Hematopoietic multipotent progenitor cell treated with erythropoietin and hydrocortisone succinate and interleukin-3 and kit ligand, for 15 days (in vitro differentiated cells): ENCODE measurements around the gene VPS16.
"Not testable (repeated sequence)": the region's sequence is repeated elsewhere in the genome, so short reads cannot be mapped to it uniquely, and the experiment has no call there.

Experiments
- DNase-seq: peaks from one replicate; pipeline ENCODE4 v3.0.0-alpha.2; 2015; ENCODE audit warnings: low spot score

Gene VPS16

DNA sequence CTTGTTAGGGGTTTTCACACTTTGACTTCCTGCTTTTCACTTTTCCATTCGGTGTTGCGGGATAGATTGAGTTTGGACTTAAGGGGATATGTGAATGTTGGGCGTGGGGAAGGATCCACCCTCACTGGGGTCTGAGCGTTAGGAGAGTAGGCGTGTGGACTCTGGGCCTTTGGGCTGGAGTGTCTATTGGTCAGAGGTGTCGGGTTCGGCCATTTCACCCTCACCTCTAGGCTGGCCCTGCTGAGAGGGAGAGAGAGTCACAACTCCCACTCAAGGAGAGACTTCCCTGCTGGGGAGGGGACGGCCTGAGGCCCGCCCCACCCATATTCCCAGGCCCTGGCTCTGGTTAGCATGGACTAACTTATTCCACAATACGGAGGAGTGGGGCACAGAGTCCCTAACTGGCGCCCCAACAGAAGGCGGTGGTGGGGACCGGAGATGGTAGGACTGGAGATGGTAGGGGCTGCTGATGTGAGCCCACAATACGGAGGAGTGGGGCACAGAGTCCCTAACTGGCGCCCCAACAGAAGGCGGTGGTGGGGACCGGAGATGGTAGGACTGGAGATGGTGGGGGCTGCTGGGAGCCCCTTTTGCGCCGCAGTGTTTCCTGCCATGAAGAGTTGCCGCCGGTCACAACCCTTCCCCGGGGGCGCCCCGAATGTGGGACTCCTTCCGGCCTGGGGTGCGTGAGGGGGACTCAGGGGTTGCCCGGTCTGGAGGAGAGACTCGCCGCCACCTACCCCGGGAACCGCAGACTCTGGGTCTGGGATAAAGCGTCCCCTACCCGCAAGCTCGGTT, 31.3 kb downstream of the VPS16 start:
- DNase-seq, result no peak

DNA sequence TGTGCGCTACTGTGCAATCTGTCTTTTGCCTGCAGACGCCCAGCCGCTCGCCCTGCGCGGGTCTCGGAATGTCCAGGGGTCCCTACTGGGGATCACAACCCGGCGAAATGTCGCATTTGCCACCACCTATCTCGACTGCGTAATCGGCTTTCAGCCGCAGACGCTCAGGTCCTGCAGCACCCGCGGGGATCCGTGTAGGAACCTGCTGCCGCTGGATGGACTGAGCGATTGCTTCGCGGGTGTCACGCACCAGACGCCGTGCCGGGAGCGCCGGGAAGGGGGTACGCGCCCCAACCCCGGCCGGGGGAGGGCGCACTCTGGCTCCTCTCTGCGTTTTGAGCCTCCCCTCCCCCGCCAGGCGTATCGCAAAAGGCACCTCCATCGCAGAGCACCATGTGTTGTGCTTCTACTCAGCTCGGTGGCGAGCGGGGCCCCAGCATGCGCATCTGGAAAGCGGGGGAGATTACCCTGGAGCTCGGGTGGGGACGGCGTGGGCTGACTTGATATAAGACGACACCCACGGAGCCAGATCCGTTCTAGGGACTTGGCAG, 32.0 kb downstream of the VPS16 start:
- peak; percentile 86 for DNase-seq

DNA sequence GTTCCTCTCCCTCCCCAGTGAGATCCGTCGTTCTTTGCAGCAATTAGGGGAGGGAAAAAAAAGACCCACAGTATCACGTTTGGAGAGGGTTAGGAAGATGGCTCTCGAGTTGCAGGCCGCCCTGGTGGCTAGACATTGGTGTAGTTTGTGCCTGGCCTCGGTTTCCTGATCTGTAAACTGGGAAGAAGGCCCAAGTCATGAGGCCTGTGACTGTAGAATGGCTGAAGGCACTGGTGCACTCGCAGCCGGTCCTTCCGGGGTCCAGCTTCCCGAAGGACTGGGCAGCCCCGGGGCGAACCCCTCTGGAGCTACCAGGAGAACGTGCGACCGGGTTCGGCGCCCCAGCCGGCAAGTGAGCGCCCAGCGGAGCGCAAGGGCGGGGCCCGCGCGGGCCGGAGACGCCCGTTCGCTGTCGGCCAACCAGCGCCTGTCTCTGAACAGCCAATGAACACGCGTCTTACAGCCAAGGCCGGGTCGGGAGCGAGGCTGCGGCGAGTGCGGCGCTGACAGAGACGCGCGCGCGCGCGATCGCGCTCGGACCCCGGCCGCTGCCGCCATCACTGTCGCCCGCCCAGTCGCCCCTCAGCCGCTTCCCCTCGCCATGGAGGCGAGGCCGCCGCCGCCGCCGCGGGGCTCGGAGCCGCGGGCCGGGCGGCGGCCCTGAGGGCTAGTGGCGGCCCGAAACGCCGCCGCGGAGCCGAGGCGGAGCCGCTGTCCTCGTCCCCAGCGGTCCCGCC, 32.6 kb downstream of the VPS16 start, which contains the start of gene PTPRA:
Gene PTPRA, plus strand, starts transcription at position 472 of the 737 bp plus-strand sequence. CDS start 90,797 bp downstream, outside the sequence.
- DNase-seq, result peak; percentile 92

DNA sequence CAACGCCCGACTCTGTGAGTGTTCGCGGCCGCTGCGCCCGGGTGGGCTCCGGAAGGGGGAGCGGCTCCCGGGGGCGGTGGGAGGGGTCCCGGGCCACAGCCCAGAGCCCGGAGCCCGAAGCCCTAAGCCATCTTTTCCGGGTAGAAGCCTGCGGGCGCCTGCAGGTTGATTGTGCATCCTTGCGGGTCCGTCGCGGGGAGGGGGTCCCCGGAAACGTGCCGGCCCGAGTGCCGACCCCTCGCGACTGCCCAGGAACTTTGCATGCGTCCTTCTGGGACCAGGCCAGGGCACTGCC, 33.1 kb downstream of the VPS16 start:
- no peak for DNase-seq

DNA sequence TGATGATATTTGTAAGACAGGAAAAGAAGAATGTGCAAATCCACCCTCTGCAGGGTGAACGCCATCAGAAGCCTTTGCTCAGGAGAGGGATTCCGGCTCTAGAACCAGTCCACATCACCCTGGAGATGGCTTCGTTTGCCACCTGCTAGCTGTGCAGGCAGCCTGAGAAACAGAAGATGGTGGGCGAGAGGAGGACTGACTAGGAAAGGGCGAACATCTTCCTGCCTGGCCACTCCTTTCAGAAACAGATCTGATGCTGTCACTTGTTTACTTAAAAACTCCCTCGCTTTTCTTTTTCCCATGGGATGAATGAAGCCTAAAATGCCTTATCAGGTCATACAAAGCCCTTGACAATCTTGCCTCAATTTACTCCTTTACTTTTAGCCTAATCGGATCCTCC, 33.9 kb downstream of the VPS16 start:
- peak; percentile 21 for DNase-seq

DNA sequence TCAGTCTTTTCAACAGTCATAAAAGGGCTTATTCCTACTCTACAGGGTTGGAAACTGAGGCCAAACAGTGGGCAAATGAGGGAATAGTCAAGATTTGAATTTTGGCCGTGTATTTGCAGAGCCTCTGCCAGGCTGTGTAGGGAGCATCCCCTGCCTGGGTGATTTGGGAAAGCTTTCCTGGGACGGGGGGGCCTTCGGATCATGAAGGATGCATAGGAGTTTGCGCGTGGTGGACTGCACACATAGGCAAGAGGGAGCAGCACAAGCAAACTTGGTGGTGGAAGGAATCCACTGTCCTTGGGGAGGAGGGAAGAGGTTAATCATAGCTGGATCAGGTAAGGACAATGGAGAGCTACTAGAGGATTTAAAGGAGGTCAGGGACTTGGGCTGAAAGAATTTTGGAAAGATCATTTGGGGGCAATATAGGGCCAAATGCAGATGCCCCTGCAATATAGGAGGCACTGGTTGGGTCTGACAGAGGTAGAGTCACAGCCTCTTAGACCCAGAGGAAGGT, 35.2 kb downstream of the VPS16 start:
- DNase-seq, result no peak

DNA sequence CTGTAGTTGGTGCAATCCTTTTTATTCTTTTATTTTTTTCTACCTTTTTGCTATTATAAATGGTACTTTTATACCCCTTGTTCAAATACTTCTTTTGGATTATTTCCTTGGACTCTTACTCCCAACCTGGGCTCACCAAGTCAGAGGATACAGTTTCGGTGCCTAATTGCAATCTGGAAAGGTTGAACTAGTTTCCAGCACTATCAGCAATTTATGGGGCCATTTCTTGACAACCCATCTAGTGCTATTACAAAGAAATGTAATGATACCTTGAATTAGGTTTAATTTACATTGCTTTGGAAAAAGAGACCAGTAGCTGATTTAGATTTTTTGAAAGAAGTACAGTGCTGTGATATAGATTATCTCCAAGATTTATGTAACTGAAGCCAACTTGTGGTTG, 38.0 kb downstream of the VPS16 start:
- no peak for DNase-seq

DNA sequence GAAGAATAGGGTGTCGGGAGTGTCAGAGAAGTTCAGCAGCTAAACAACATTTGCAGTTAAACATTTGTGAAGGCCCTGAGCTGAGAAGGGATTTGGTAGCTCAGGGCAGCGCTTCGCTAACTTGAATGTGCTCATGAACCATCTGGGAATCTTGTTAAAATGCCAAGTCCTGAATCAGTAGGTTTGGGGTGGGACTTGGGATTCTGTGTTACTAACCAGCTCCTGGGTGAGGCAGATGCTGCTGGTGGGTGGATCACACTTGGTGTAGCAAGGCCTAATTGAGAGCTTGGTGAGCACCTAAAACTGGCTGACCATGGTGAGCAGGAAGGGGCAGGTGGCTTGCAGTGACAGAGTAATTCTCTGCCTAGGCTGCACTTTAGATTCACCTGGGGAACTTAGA, 38.6 kb downstream of the VPS16 start:
- no peak for DNase-seq

DNA sequence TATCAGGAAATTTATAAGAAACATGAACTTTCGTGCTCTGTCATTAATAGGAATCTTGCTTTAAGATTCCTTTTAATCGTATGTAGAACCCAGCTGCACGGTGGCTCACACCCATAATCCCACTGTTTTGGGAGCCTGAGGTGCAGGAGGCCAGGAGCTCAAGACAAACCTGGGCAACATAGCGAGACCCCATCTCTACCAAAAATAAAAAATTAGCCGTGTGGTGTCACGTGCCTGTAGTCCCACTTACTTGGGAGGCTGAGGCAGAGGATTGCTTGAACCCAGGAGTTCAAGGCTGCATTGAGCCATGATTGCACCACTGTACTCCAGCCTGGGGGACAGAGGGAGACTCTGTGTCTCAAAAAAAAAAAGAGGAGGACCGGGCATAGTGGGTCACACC, 40.1 kb downstream of the VPS16 start:
- DNase-seq, result no peak

DNA sequence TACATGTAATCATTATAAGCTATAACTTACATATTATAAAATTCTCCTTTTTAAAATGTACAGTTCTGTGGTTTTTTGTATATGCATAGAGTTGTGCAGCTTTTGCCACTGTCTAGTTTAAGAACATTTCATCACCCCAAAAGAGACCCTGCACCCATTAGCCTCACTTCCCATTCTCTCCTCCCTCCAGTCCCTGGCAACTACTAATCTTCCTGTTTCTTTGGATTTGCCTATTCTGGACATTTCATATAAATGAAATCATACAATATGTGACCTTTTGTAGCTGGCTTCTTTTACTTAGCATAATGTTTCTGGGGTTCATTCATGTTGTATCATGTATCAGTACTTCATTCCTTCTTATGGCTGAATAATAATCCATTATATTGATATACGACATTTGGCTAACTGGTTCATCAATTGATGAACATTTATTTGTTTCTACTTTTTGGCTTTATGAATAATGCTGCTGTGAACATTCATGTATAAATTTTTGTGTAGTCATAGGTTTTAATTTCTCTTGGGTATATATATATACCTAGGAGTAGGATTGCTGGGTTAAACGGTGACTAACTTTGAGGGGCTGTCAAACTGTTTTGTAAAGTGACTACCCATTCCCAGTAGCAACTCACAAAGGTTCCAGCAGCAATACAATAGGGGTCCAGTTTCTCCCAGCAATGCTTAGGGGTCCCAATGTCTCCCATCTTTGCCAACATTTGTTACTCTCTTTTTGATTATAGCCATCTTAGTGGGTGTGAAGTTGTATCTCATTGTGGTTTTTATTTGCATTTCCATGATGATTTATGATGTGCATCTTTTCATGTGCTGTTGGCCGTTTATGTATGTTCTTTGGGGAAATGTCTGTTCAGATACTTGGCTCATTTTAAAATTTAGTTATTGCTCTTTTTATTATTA, 43.4 kb downstream of the VPS16 start:
- DNase-seq, result no peak

DNA sequence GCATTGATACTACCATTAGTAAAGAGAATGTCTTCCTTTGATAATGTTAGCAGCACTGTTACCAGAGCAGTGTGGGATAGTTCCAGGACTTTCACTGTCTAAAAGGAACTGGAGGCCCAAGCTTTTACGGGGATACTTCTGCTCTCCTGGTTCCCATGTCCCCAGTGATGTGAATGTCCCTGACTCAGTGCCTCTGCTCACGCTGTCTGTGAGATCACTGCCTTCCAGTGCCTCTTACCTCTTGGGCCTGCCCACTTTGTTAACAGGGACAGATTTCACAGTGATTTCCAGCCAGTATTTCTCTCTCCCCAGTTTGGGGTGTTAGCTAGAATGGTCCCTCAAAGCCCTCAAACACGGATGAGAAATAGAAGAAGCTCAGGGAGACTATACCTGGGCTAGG, 47.2 kb downstream of the VPS16 start:
- no peak for DNase-seq

DNA sequence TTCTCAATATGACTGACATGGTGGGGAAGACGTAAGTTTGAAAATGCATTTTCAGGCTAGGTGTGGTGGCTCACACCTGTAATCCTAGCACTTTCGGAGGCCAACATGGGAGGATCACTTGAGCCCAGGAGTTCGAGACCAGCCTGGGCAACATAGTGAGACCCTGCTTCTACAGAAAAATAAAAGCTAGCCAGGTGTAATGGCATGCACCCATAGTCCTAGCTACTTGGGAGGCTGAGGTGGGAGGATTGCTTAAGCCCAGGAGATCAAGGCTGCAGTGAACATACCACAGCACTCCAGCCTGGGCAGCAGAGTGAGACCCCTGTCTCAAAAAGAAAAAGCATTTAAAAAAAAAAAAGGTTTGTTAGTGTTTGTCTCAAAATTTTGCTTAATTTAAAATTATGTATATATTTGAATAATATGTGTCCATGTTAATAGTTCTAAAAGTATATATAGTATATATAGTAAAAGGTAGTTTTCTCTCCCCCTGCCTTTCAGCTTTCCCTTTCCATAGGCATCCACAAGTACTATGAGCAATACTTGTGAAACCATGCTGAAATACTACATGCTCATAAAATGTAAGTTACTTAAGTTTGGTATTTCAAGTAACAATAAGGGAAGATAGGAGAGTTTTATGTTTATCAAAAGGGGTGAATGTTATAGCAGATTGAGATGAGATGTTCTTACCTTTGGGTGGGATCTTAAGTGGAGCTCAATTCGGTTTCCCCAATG, 47.8 kb downstream of the VPS16 start:
- no peak for DNase-seq

DNA sequence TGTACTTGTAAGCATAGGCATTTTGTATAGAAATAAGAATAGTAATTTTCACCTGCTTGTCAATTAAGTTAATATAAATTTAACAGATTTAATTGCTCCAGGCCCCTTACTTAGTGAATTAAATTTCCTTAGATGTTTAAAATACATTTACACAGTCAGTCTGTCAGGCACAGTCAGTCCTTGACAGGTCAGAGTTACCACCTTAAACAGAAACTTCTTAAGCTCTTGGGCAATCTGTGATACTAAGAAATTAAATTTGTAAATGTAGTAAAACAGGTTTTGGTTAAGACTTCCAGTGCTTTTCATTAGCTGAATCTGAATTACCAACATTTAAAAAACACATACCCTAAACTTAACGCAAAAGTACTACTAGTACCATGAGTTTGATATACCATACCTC, 48.7 kb downstream of the VPS16 start:
- no peak for DNase-seq

DNA sequence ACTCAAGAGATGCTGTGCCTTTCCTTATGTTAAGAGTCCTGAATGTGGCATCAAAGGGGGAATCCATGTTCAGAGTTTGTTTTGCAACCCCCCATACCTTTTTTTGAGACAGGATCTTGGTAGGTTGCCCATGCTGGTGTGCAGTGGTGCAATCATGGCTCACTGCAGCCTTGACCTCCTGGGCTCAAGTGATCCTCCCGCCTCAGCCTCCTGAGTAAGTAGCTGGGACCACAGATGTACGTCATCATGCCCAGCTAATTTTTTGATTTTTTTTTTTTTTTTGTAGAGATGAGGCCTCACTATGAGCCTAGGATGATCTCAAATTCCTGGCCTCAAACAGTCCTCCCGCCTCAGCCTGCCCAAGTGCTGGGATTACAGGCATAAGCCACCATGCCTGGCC, 49.3 kb downstream of the VPS16 start:
- no peak for DNase-seq

DNA sequence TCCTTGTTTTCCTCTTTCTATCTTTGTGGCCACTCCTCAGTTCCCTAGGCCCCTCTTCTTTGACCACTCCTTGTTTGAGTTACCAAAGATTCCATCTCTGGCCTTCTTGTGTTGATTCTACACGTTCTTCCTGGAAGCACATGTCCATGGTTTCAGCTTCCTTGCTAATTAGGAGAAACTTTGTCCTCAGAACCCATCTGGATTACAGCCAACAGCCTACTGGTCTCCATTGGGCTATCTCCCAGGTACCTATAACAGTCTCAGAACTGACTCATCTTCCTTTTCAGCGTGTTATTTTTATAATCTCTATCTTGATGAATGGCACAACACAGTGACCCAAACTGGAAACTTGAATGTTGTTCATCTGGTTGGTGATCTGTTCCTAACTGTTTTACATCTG, 50.2 kb downstream of the VPS16 start:
- DNase-seq, result no peak

DNA sequence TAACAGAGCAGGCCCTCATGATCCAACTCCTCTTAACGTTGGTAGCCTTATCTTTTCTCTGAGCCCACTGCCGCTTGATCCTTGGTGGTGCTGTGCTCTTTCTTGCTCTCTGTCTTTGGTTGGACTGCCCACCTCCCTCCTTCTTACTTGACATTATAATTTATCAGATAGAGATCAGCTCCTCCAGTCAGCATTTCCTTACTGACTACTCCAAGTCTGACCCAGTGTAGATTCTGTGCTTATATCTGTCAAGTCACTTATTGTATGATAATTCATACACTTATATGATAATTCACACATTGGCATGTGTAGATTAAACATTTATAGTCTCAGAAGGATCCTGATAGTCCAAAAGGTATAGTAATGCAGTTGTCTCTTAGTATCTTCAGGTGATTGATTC, 50.8 kb downstream of the VPS16 start:
- no peak for DNase-seq

DNA sequence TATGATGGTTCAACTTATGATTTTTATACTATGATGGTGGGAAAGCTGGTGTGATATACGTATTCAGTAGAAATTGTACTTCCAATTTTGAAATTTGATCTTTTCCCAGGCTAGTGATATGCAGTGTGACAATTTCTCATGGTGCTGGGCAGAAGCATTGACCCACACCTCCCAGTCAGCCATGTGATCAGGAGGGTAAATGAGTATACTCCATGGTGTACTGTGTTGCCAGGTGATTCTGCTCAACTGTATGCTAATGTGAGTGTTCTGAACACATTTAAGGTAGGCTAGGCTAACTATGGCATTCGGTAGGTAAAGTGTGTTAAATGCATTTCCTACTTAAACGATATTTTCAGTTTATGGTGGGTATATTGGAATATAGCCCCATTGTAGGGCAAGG, 51.8 kb downstream of the VPS16 start:
- no peak for DNase-seq

DNA sequence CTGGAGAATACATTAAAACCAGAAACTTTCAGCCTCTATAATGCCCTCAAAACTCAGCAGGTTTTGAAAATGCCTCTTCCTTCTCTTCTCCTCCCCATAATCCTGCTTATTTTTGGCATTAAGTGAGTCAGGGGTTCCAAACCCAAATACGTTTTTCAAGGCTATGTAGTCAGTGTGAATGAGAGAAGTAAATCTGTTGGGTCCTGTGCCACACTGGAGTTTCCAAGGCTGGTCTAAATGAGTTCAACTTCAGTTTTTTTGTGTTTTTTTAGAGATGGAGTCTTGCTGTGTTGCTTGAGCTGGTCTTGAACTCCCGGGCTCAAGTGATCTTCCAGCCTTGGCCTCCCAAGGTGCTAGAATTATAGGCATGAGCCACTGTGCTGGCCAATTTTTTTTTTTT, 53.7 kb downstream of the VPS16 start:
- DNase-seq, result no peak

DNA sequence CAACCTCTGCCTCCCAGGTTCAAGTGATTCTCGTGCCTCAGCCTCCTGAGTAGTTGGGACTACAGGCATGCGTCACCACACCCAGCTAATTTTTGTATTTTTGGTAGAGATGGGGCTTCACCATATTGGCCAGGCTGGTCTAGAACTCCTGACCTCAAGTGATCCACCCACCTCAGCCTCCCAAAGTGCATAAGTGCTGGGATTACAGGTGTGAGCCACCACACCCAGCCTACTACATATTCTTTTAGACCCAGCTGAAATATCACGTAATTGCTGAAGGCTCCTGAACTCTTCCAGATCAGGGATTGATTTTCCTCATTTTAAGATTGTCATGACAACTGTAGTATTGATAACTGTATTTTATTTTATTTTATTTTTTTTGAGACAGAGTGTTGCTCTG, 54.6 kb downstream of the VPS16 start:
- DNase-seq, result not testable (repeated sequence)

DNA sequence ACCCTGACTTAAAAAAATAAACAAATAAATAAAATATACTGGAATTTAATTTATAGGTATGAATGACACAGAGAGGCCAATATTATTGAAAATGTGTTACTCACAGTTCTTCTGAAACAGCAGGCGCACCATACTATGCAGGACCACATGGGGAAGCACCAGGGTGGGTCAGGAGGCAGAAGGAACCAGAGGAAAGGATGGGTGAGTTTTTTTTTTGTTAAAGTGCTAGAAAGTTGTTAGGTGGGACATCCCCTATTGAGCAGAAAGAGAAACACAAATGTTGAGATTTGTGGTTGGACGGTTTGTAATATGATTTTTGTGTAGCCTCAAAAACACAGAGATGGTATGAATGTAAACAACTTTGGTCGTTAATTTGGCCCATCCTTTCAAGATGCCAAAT, 58.7 kb downstream of the VPS16 start:
- no peak for DNase-seq

DNA sequence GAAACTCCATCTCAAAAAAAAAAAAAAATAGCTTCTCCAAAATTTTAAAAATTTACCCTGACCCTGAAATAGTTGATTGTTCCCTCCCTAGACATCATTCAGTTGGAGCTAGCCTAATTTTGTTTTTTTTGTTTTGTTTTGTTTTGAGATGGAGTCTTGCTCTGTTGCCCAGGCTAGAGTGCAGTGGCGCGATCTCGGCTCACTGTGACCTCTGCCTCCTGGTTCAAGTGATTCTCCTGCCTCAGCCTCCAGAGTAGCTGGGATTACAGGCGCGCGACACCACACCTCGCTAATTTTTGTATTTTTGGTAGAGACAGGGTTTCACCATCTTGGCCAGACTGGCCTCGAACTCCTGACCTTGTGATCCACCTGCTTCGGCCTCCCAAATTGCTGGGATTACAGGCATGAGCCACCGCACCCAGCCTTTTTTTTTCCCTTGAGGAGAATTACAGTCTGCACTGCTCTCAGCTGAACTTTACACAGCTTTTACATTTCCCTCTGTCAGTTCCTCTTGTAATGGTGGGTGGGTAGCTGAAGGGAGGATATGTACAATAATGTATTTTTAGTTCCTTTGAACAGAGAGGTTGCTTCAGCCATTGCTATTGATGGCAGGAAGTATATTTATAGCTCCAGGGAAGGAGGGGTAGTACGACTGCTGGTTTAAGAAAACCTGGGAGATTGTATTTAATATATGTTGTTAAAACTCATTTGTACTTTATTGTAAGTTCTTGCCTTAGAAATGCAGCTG, 60.5 kb downstream of the VPS16 start:
- DNase-seq, result no peak
